NCI-H460 (cell line): ENCODE data around the gene PCYT2. TPM values are rescaled to one million over a fixed set of nuclear protein-coding genes. Genes with fewer than 3 reads are reported as not detected.
"Not testable (repeated sequence)": the region's sequence is repeated elsewhere in the genome, so short reads cannot be mapped to it uniquely, and the experiment has no call there.

Experiments
- DNase-seq: peaks from one replicate; pipeline ENCODE4 v3.0.0-alpha.2; 2016; ENCODE audit warnings: low read depth; ENCODE audit errors: extremely low read depth
- total RNA-seq: library from RNA; depleted of rRNA; stranded (reverse); fragments of >200 nt; shearing (Covaris generic); gene quantifications from 2 replicates; pipeline ENCODE4 v1.2.3, GENCODE V29; 2014

Gene PCYT2
- total RNA-seq, 1 experiment from 2014 or later, result 3.4 TPM

DNA sequence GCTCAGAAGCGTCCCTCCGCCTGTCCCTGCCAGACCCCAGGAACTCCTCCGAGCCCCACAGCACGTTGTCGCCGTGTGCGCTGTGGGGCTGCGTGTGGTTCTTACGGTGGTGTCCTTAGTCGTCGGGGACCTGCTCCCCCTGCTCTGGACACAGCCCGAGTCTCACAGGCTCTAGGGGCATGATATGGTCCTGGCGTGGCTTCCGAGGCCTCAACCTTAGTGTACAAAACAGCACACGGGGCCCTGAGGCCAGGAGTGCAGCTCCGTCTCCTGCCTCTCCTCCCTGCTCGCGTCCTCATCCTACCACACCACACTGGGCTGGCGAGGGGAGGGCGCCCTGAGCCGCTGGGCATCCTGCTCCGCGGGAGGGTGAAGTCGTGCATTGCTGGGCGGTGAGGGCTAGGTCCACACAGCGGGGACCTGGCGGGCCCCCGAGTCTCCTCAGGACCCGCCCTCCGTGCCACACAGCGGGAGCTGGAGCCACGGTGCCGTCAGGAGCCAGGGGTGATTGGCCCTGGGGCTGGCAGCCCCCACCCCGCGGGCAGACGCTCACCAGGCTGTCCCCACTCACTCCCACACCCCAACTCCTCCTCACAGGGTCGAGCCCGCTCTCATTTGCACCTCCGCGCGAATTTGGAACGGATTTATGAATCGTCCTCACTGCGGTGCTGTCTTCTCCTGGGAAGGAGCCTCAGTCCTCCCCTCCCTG, 17.5 kb upstream of the PCYT2 start:
- DNase-seq, result no peak

DNA sequence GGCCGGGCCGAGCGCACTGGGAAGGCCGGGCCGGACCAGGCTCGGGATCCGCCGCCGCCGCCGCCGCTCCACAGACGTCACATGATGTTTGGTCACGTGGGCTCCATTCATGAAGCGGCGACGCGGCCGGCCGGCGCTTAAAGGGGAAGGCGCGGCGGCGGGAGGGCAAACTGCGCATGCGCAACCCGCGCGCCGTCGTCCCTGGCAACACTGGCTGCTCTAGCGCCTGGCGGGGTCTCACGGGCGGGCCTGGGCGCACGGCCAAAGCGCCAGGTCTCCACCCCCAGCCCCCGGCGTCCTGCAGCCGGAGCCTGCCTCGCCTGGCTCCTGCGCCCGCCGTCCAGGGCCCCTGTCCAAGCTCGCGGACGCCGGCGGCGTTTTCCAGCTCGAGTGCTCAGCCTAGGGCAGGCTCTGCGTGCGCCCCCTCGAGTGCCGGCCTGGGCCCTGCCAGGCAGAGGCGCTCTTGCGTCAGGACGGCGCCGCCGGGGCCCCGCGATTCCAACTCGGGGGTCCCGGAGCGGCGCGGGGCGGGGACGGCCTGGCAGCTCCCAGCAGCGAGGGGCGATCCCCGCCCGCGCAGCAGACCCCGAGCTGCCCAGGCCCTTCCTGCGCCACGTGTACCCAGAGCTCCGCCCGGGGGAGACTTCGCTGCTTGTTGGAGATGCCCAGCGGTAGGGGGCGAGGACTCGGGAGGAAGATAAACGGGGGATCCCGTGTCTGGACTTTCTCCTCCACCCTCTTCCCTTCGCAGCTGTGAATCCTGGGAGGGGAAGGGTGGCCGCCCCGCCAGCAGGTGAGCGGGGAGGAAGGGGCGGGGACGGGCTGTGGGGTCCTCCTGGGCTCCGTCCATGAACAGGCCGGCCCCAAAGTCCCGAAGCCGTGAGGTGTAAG, 16.7 kb upstream of the PCYT2 start, which contains the start of gene MAFG:
Gene MAFG, minus strand, starts transcription at position 83 of the 891 bp plus-strand sequence. CDS start 4,550 bp downstream, outside the sequence.
- DNase-seq, result peak; percentile 92

DNA sequence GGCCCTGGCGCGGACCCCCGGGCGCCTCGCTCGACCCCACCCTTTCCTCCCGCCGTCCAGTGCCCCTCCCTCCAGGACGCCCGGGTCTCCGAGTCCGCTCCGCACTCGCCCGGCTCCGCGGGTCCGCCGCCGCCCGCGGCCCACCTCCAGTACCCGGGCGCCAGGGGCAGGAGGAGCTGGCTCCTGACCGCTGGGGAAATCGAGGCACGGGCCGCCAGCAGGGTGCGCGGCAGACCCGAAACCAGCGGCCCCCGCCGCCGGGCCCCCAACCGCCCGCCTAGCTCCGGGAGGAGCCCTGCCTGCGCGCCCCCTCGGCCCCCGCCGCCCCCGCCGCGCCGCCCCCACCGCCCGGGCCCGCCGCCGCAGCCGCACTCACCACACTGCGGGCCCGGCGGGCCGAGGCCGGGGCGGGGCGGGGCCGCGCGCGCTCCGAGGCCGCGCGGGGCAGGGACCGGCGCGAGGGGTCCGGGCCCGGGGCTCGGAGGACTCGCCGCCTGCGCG, 16.0 kb upstream of the PCYT2 start:
- DNase-seq, result no peak

GRCh38 chr17:81926451-81927151, 15.4 kb upstream of the PCYT2 start:
- DNase-seq, result peak; percentile 71

- DNase-seq, result no peak
Observed at GRCh38 chr17:81925860-81926450, 14.8 kb upstream of the PCYT2 start.

DNA sequence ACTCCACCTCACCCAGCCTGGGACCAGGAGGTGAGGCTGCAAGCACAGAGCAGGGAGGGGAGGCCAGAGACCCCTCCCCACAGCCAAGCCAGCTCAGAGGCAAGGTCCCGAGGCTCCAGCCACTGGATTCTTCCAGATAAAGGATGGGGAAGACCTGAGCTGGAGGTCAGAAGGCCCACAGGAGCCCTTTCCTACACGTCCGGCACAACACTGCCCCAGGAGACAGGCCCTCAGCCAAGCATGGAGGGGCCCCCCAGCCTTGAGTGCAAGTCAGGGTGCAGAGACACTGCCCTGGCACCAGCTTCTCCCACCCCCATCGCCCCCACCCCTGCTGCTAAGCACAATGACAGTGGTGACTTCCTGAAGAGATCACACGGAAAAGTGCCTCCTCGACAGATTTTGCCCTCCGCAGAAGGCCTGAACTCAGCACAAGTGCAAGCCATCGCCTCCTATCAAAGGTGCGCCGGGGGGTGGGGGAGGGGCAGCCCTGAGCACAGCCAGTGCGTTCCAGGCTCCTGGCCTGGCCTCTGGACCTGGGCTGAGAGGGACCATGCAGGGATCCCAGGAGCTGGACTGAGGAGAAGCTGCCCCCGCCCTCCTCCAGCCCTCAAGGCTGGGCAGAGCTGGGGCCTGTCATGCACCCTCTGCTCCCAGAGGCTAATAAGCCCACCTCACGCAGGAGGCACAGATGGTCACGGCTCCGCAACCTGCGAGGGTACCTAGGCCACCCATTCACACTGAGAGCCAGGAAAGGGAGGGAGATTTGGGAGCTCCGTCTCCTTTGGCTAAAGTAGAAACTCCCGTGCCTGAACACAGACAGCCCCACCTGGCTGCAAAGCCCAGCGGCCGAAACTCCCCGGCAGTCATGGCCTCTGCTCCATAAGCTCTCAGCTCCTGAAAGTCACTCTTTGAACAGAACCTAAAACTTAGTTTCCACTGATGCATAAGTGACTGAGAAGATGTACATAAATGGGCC, 13.6 kb upstream of the PCYT2 start:
- no peak for DNase-seq

DNA sequence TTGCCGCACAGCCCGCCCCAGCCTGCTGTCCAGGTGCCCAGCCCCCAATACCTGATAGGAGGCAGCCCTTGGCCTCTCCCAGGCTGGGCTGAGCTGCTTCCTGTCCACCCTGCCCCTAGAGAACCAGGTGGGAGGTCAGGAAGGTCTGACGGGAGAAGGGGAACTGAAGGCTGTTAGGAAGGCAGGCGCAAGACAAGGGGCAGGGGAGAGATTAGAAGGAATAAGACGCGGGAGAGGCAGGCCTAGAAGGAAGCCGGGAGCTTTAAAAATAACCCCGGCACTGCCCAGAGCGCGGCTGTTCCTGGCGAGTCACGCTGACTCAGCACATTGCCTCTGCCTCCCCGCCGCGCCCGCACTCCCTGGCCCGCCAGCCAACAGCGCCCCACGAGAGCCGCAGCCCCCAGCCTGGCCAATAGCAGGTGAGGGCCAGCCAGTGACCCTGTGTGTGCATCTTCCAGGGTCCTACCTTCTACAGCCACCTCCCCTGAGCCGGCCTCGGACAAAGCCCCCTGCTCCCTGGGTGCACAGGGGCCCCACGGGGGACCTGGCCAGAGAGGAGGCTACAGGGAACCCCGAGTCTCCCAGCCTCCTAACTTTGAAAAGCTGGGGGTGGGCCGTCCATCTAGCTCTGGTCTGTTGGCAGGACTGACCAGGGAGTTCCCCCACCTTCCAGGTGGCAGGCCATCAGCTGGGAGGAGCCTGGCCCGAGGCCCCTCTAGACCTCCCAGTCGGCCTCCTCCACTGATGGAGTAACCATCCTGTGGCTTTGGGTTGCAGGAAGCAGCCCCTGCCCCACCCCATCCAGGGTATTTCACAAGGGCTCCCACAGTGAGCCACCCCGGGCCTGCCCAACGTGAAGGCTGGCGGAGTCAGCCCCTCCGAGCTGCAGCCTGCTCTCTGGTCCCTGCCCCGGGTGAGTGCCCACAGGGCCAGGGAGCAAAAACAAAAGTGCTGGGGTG, 12.4 kb upstream of the PCYT2 start:
- DNase-seq, result peak; percentile 69

- DNase-seq, result peak; percentile 76
Observed at GRCh38 chr17:81922566-81923301, 11.5 kb upstream of the PCYT2 start.

DNA sequence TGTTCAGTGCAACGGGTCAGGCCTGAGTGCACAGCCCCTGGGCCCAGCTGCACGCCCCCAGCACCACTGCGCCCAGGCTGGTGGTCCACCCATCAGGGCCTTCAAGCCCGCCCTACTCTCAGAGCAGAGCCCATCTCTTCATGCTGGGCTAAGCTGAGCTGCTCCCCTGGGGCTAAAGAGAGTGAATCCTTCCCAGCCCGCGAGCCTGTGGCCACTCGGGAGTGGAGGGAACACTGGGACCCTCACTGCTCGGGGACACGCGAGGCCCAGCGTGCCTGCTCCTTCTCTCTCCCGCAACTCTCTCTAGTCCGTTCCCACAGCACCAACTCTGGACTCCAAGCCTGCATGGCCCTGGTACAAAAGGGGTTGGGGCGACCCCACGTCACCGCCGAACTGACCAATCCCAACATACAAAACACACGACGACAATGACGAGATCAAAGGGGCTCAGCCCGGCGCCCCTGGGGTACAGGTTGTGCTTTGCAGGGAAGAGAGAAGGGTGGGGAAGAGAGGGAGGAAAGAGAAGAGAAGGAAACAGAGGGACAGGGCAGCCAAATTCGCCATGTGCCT, 10.9 kb upstream of the PCYT2 start:
- no peak for DNase-seq

DNA sequence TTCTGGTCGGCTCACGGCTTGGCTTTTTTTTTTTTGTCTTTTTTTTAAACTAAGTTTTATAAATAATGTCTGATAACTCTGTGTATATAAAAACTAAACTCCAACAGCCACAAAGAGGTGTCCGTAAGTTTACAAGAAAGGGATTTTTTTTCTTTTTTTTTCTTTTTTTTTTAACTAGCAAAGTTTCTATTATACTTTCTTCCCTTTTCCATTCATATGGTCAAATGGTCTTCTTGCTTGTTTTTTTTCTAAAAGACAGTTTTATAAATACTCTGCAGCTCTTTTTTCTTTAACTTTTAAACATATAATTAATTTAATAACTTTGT, 10.3 kb upstream of the PCYT2 start:
- DNase-seq, result no peak

GRCh38 chr17:81920612-81921536, 9.7 kb upstream of the PCYT2 start:
- no peak for DNase-seq

GRCh38 chr17:81918832-81919545, 7.8 kb upstream of the PCYT2 start:
- DNase-seq, result no peak

DNA sequence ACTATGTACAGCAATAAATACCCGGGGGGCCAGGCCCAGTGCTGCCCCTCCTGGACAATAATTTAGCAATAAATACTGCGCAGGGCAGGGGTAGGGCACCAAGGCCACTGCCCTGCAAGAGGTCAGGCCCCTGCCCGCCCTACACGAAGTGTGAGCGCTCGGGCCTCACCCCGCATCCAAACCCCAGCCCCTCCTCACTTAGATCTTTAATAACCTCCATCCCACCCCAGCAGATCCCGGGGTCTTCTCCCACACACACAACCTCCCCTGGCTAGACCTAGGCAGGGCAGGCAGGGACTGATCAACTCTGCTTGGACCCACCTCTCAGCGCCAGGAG, 7.1 kb upstream of the PCYT2 start:
- DNase-seq, result not testable (repeated sequence)

- DNase-seq, result peak; percentile 72
Observed at GRCh38 chr17:81917565-81918332, 6.5 kb upstream of the PCYT2 start, which contains the start of gene SIRT7. Gene SIRT7, minus strand, starts transcription at chr17:81918176. Its CDS starts 45 bp downstream, at chr17:81918131.
